Activated naive CD4-positive, alpha-beta T cell treated with anti-CD3 and anti-CD28 coated beads for 36 hours (primary cell): ENCODE measurements around the gene CYB5R4. TPM values are rescaled to one million over a fixed set of nuclear protein-coding genes. Genes with fewer than 3 reads are reported as not detected.
"Not testable (repeated sequence)": the region's sequence is repeated elsewhere in the genome, so short reads cannot be mapped to it uniquely, and the experiment has no call there.

Experiments
- CTCF ChIA-PET: fragments of 350-600 bp; sonication (Branson Sonifier 250); formaldehyde crosslinking; loops from one replicate; lab custom pipeline; 2021; ENCODE audit warnings: antibody characterized with exemption; lab: Charles Lee
- DNase-seq: peaks from one replicate; pipeline ENCODE4 v3.0.0-alpha.2; 2020
- H3K27ac Mint-ChIP-seq: one replicate; pipeline ENCODE4 v1.8.0; 2021; ENCODE audit warnings: mild to moderate bottlenecking, mixed read lengths
- H3K27me3 Mint-ChIP-seq: one replicate; pipeline ENCODE4 v1.8.0; 2021; ENCODE audit warnings: low read depth, mixed read lengths
- H3K36me3 Mint-ChIP-seq: one replicate; pipeline ENCODE4 v1.8.0; 2021; ENCODE audit warnings: low read depth, mixed read lengths
- H3K4me1 Mint-ChIP-seq: one replicate; pipeline ENCODE4 v1.8.0; 2021; ENCODE audit warnings: low read depth, mixed read lengths
- H3K4me3 Mint-ChIP-seq: one replicate; pipeline ENCODE4 v1.8.0; 2021; ENCODE audit warnings: mild to moderate bottlenecking, moderate library complexity, mixed read lengths
- H3K9me3 Mint-ChIP-seq: one replicate; pipeline ENCODE4 v1.8.0; 2021; ENCODE audit warnings: mixed read lengths
- intact Hi-C: fragments of 100-400 bp; cut with micrococcal nuclease; formaldehyde crosslinking; loops from one replicate; pipeline ENCODE4 v1.15.1; 2023
- total RNA-seq, 2 experiments: library from RNA; stranded (reverse); gene quantifications; one replicate each; pipeline ENCODE4 v1.2.3, GENCODE V29; 2021

The CYB5R4 gene
- total RNA-seq, 2 experiments from 2014 or later: 23.5 to 24.5 TPM

GRCh38 chr6:83921315-83921714, 61.8 kb downstream of the CYB5R4 start:
- Mint-ChIP-seq H3K9me3 (no peaks in the 10 kb centered on the region), H3K36me3 (peaks cover 40% of the 10 kb centered on the region), H3K27me3 (no peaks in the 10 kb centered on the region), H3K4me3 (no peak overlapping the region), H3K4me1 (no peaks in the 10 kb centered on the region), H3K27ac (no peak overlapping the region)
- no peak for DNase-seq
- intact Hi-C loops: no loop called here
- CTCF ChIA-PET: no interaction called here

- H3K27me3 Mint-ChIP-seq: no peaks in the 10 kb centered on the region
- no peak for DNase-seq
- no peak overlapping the region for H3K27ac Mint-ChIP-seq
Measured at GRCh38 chr6:83927470-83927869, 68.0 kb downstream of the CYB5R4 start.

DNA sequence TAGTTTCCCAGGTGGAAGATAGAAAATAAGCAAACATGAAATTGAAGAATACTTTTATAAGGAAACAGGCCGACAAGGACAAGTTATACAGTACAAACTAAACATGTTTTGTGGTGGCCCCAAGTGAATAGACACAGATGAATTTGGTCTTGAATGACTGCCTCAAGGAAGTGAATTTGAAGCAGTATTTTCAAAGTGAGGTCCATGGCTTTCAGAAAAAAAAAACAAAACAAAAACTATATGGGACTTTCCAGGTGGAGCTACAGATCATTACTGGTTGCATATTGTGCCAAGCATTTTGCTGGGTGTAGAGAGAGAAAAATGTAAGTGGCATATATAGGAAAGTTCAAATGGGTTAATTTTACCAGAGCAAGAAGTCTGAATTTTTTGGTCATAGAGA, 68.8 kb downstream of the CYB5R4 start:
- CTCF ChIA-PET: interaction anchor here (1.1 kb wide), 1 partner anchor 13 kb away, joined by 3 read pairs; no protein-coding TSS in a partner anchor
- H3K4me3 Mint-ChIP-seq: no peak overlapping the region
- no peaks in the 10 kb centered on the region for H3K27me3 Mint-ChIP-seq
- no peaks in the 10 kb centered on the region for H3K4me1 Mint-ChIP-seq
- intact Hi-C loops: no loop called here
- no peaks in the 10 kb centered on the region for H3K9me3 Mint-ChIP-seq
- no peak for DNase-seq
- no peak overlapping the region for H3K27ac Mint-ChIP-seq
- H3K36me3 Mint-ChIP-seq: peaks cover 44% of the 10 kb centered on the region

More at GRCh38 chr6:83927470-83927869, 68.0 kb downstream of the CYB5R4 start:
- Mint-ChIP-seq H3K4me1 (no peaks in the 10 kb centered on the region), H3K36me3 (peaks cover 47% of the 10 kb centered on the region), H3K9me3 (no peaks in the 10 kb centered on the region), H3K4me3 (no peak overlapping the region)
- intact Hi-C loops: no loop called here
- CTCF ChIA-PET: interaction anchor here (1.1 kb wide), 1 partner anchor 12 kb away, joined by 3 read pairs; no protein-coding TSS in a partner anchor

- DNase-seq, H3K27me3 Mint-ChIP-seq, H3K4me1 Mint-ChIP-seq, intact Hi-C loops, H3K4me3 Mint-ChIP-seq, CTCF ChIA-PET: not testable (repeated sequence)
- peaks cover 36% of the 10 kb centered on the region for H3K36me3 Mint-ChIP-seq
- peaks cover 37% of the 10 kb centered on the region for H3K9me3 Mint-ChIP-seq
- H3K27ac Mint-ChIP-seq: peak overlapping the region; percentile 5
Measured at GRCh38 chr6:83946201-83946833, 86.8 kb downstream of the CYB5R4 start.

DNA sequence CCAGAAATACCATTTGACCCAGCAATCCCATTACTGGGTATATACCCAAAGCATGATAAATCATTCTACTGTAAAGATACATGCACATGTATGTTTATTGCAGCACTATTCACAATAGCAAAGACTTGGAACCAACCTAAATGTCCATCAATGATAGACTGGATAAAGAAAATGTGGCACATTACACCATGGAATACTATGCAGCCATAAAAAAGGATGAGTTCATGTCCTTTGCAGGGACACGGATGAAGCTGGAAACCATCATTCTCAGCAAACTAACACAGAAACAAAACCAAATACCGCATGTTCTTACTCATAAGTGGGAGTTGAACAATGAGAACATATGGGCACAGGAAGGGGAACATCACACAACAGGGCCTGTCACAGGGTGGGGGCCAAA, 88.5 kb downstream of the CYB5R4 start:
- H3K36me3 Mint-ChIP-seq: peaks cover 36% of the 10 kb centered on the region
- H3K27ac Mint-ChIP-seq, H3K27me3 Mint-ChIP-seq, H3K4me1 Mint-ChIP-seq, CTCF ChIA-PET, intact Hi-C loops, DNase-seq, H3K4me3 Mint-ChIP-seq: not testable (repeated sequence)
- peaks cover 39% of the 10 kb centered on the region for H3K9me3 Mint-ChIP-seq

- H3K27ac Mint-ChIP-seq: no peak overlapping the region
- no peaks in the 10 kb centered on the region for H3K27me3 Mint-ChIP-seq
- CTCF ChIA-PET: no interaction called here
Measured at GRCh38 chr6:83948851-83949250, 89.4 kb downstream of the CYB5R4 start.

DNA sequence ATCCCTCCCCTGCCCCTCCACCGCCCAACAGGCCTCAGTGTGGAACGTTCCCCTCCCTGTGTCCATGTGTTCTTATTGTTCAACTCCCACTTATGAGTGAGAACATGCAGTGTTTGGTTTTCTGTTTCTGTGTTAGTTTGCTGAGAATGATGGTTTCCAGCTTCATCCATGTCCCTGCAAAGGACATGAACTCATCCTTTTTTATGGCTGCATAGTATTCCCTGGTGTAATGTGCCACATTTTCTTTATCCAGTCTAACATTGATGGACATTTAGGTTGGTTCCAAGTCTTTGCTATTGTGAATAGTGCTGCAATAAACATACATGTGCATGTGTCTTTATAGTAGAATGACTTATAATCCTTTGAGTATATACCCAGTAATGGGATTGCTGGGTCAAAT, 91.9 kb downstream of the CYB5R4 start:
- H3K27ac Mint-ChIP-seq, intact Hi-C loops, H3K4me1 Mint-ChIP-seq, H3K4me3 Mint-ChIP-seq, H3K27me3 Mint-ChIP-seq, CTCF ChIA-PET, DNase-seq: not testable (repeated sequence)
- Mint-ChIP-seq H3K9me3 (peaks cover 13% of the 10 kb centered on the region), H3K36me3 (peaks cover 45% of the 10 kb centered on the region)

More at GRCh38 chr6:83948851-83949250, 89.4 kb downstream of the CYB5R4 start:
- no peak overlapping the region for H3K4me3 Mint-ChIP-seq
- DNase-seq: no peak
- H3K9me3 Mint-ChIP-seq: peaks cover 34% of the 10 kb centered on the region
- no peaks in the 10 kb centered on the region for H3K4me1 Mint-ChIP-seq
- H3K36me3 Mint-ChIP-seq: peaks cover 37% of the 10 kb centered on the region
- intact Hi-C loops: no loop called here

DNA sequence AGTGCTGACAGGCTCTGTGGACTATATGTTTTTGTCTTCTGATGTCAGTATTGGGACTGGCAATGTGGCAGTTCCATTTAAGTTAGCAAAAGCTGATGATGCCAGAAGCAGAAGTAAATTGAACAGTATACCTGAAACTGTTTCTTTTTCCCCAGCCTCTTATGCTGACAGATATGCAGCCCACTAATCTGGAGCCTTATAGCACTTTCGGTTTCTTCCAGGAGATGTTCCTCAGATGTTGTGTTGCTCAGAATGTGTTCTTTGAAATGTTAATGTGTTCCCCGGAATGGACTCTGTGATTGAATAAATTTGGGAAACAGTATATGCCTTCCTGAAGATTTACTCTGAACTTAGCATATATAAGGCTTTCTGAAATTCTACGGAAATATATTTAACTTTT, 93.3 kb downstream of the CYB5R4 start:
- Mint-ChIP-seq H3K9me3 (peaks cover 7% of the 10 kb centered on the region), H3K36me3 (peaks cover 43% of the 10 kb centered on the region), H3K4me3 (no peak overlapping the region), H3K4me1 (no peaks in the 10 kb centered on the region), H3K27me3 (no peaks in the 10 kb centered on the region), H3K27ac (no peak overlapping the region)
- intact Hi-C loops: no loop called here
- CTCF ChIA-PET: interaction anchor here (1.0 kb wide), 1 partner anchor 101 kb away, joined by 3 read pairs; no protein-coding TSS in a partner anchor
- no peak for DNase-seq

DNA sequence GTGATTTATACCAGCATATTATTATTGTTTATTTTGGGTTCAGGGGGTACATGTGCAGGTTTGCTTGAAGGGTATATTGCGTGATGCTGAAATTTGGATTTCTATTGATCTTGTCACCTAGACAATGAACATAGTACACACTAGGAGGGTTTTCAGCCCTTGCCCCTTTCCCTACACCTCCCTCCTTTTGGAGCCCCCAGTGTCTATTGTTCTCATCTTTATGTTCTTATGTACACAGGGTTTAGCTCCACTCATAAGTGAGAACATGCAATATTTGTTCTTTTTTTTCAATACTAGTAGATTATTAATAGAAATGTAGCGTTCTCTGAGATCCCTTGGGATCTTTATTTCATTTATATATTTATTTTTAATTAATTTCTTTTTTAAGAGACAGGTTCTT, 94.9 kb downstream of the CYB5R4 start:
- H3K36me3 Mint-ChIP-seq: peaks cover 47% of the 10 kb centered on the region
- CTCF ChIA-PET: no interaction called here
- H3K27me3 Mint-ChIP-seq: no peaks in the 10 kb centered on the region

GRCh38 chr6:83958241-83958685, 98.8 kb downstream of the CYB5R4 start:
- H3K36me3 Mint-ChIP-seq: peaks cover 59% of the 10 kb centered on the region
- DNase-seq: no peak
- H3K27ac Mint-ChIP-seq: no peak overlapping the region
- H3K27me3 Mint-ChIP-seq: no peaks in the 10 kb centered on the region
- no peaks in the 10 kb centered on the region for H3K4me1 Mint-ChIP-seq
- intact Hi-C loops: no loop called here
- H3K4me3 Mint-ChIP-seq: no peak overlapping the region
- CTCF ChIA-PET: no interaction called here
- H3K9me3 Mint-ChIP-seq: peaks cover 9% of the 10 kb centered on the region

More for the DNA sequence above, 94.9 kb downstream of the CYB5R4 start:
- no peak for DNase-seq
- H3K9me3 Mint-ChIP-seq: peaks cover 3% of the 10 kb centered on the region
- intact Hi-C loops: no loop called here
- no peak overlapping the region for H3K4me3 Mint-ChIP-seq
- H3K27ac Mint-ChIP-seq: no peak overlapping the region
- no peaks in the 10 kb centered on the region for H3K4me1 Mint-ChIP-seq

GRCh38 chr6:83960664-83961063, 101.2 kb downstream of the CYB5R4 start:
- intact Hi-C loops: no loop called here
- peaks cover 25% of the 10 kb centered on the region for H3K9me3 Mint-ChIP-seq
- H3K4me1 Mint-ChIP-seq: no peaks in the 10 kb centered on the region
- CTCF ChIA-PET: no interaction called here
- H3K27ac Mint-ChIP-seq: no peak overlapping the region
- H3K36me3 Mint-ChIP-seq: peaks cover 70% of the 10 kb centered on the region
- H3K4me3 Mint-ChIP-seq: no peak overlapping the region
- no peak for DNase-seq
- no peaks in the 10 kb centered on the region for H3K27me3 Mint-ChIP-seq

DNA sequence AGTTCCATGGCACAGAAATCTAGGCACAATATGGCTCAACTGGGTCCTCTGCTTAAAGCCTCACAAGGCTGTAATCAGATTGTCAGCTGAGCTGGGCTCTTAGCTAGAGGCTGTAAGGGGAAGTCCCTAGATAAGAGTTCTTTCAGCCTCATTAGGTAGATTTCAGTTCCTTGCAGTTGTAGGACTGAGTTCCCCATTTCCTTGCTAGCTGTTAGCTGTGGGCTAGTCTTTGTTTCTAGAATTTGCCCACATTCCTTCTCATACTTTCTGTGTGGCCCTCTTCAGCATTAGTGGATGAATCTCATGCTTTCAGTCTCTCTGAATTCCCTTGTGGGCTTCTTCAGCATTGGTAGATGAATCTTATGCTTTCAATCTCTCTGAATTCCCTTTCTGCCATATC, 103.1 kb downstream of the CYB5R4 start:
- intact Hi-C loops: no loop called here
- no peak for DNase-seq
- H3K4me1 Mint-ChIP-seq: no peaks in the 10 kb centered on the region
- CTCF ChIA-PET: no interaction called here
- no peaks in the 10 kb centered on the region for H3K27me3 Mint-ChIP-seq
- H3K4me3 Mint-ChIP-seq: no peak overlapping the region
- no peak overlapping the region for H3K27ac Mint-ChIP-seq
- H3K36me3 Mint-ChIP-seq: peaks cover 63% of the 10 kb centered on the region
- H3K9me3 Mint-ChIP-seq: peaks cover 30% of the 10 kb centered on the region

DNA sequence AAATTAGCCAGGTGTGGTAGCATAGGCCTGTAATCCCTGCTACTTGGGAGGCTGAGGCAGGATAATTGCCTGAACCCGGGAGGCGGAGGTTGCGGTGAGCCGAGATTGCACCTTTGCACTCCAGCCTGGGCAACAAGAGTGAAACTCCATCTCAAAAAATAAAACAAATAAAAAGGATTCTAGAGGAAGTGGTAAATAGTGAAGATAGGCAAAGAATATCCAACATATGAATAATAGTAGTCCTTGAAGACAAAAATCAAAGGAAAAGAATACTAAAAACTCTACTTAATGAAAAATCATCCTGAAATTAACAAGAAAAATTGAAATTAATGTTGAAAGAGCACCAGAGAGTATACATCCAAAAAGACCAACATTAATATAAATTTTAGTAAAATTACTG, 107.0 kb downstream of the CYB5R4 start:
- no peak overlapping the region for H3K27ac Mint-ChIP-seq
- intact Hi-C loops: no loop called here
- H3K27me3 Mint-ChIP-seq: no peaks in the 10 kb centered on the region
- no peak overlapping the region for H3K4me3 Mint-ChIP-seq
- H3K4me1 Mint-ChIP-seq: no peaks in the 10 kb centered on the region
- no peak for DNase-seq
- CTCF ChIA-PET: no interaction called here
- peaks cover 42% of the 10 kb centered on the region for H3K36me3 Mint-ChIP-seq
- peaks cover 50% of the 10 kb centered on the region for H3K9me3 Mint-ChIP-seq
